Glutamatergic neuron (in vitro differentiated cells): ENCODE data around the gene ALPK3. TPM values are rescaled to one million over a fixed set of nuclear protein-coding genes. Genes with fewer than 3 reads are reported as not detected.

ENCODE experiments used
- DNase-seq: peaks from one replicate; pipeline ENCODE4 v3.0.0; 2022
- H3K27ac Mint-ChIP-seq: one replicate; pipeline ENCODE4 v1.8.0; 2020; ENCODE audit warnings: mild to moderate bottlenecking, mixed read lengths, inconsistent platforms; ENCODE audit not compliant: unreplicated experiment
- H3K27me3 Mint-ChIP-seq: one replicate; pipeline ENCODE4 v1.8.0; 2020; ENCODE audit warnings: mild to moderate bottlenecking, moderate library complexity, mixed read lengths, inconsistent platforms; ENCODE audit not compliant: unreplicated experiment
- H3K36me3 Mint-ChIP-seq: one replicate; pipeline ENCODE4 v1.8.0; 2020; ENCODE audit warnings: mild to moderate bottlenecking, mixed read lengths, inconsistent platforms; ENCODE audit not compliant: unreplicated experiment
- H3K4me1 Mint-ChIP-seq: one replicate; pipeline ENCODE4 v1.8.0; 2020; ENCODE audit warnings: mild to moderate bottlenecking, low read depth, mixed read lengths, inconsistent platforms; ENCODE audit not compliant: unreplicated experiment
- H3K4me3 Mint-ChIP-seq: one replicate; pipeline ENCODE4 v1.8.0; 2020; ENCODE audit warnings: mild to moderate bottlenecking, mixed read lengths, inconsistent platforms; ENCODE audit not compliant: unreplicated experiment
- H3K9me3 Mint-ChIP-seq: one replicate; pipeline ENCODE4 v1.8.0; 2020; ENCODE audit warnings: mild to moderate bottlenecking, moderate library complexity, mixed read lengths, inconsistent platforms; ENCODE audit not compliant: unreplicated experiment
- total RNA-seq: library from RNA; stranded (reverse); fragmentation: NEBNext Ultra II Directional; extraction: Animal tissue kit (Norgen Biotek cat#: 25700); gene quantifications from one replicate; pipeline ENCODE4 v1.2.1, GENCODE V29; 2021; ENCODE audit not compliant: unreplicated experiment
- TF ChIP-seq, protein P1 (sequence below): fragments of 200-600 bp; sonication (generic); IDR thresholded peaks from one replicate; pipeline ENCODE4 v1.5.0; 2021; ENCODE audit not compliant: partially characterized antibody, unreplicated experiment

ALPK3 gene
- total RNA-seq, 1 donor from 2014 or later, result 6.8 TPM

- no peak for DNase-seq
- H3K4me1 Mint-ChIP-seq, result peaks cover 4% of the 10 kb centered on the region
- H3K9me3 Mint-ChIP-seq, result peaks cover 2% of the 10 kb centered on the region
- peaks cover 4% of the 10 kb centered on the region for H3K27me3 Mint-ChIP-seq
- H3K27ac Mint-ChIP-seq, result no peak overlapping the region
- TF ChIP-seq, protein P1, sequence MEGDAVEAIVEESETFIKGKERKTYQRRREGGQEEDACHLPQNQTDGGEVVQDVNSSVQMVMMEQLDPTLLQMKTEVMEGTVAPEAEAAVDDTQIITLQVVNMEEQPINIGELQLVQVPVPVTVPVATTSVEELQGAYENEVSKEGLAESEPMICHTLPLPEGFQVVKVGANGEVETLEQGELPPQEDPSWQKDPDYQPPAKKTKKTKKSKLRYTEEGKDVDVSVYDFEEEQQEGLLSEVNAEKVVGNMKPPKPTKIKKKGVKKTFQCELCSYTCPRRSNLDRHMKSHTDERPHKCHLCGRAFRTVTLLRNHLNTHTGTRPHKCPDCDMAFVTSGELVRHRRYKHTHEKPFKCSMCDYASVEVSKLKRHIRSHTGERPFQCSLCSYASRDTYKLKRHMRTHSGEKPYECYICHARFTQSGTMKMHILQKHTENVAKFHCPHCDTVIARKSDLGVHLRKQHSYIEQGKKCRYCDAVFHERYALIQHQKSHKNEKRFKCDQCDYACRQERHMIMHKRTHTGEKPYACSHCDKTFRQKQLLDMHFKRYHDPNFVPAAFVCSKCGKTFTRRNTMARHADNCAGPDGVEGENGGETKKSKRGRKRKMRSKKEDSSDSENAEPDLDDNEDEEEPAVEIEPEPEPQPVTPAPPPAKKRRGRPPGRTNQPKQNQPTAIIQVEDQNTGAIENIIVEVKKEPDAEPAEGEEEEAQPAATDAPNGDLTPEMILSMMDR, result no peak
- H3K4me3 Mint-ChIP-seq, result no peak overlapping the region
- no peaks in the 10 kb centered on the region for H3K36me3 Mint-ChIP-seq
These were observed 40.4 kb downstream of the ALPK3 start for GRCh38 chr15:84857418-84858004.

- H3K27me3 Mint-ChIP-seq, result peaks cover 4% of the 10 kb centered on the region
- H3K36me3 Mint-ChIP-seq, result no peaks in the 10 kb centered on the region
- TF ChIP-seq, protein P1, result no peak
These were observed 41.1 kb downstream of the ALPK3 start for GRCh38 chr15:84858231-84858630.

GRCh38 chr15:84859144-84859543 is 42.0 kb downstream of the ALPK3 start:
- H3K27ac Mint-ChIP-seq, result no peak overlapping the region
- H3K9me3 Mint-ChIP-seq, result peaks cover 2% of the 10 kb centered on the region
- peaks cover 8% of the 10 kb centered on the region for H3K4me1 Mint-ChIP-seq
- no peak for DNase-seq
- H3K27me3 Mint-ChIP-seq, result peaks cover 4% of the 10 kb centered on the region
- no peaks in the 10 kb centered on the region for H3K36me3 Mint-ChIP-seq
- H3K4me3 Mint-ChIP-seq, result no peak overlapping the region
- TF ChIP-seq, protein P1, result no peak

More at GRCh38 chr15:84858231-84858630, 41.1 kb downstream of the ALPK3 start:
- Mint-ChIP-seq H3K4me3 (no peak overlapping the region), H3K9me3 (peaks cover 2% of the 10 kb centered on the region), H3K27ac (no peak overlapping the region), H3K4me1 (peaks cover 5% of the 10 kb centered on the region)
- no peak for DNase-seq

DNA sequence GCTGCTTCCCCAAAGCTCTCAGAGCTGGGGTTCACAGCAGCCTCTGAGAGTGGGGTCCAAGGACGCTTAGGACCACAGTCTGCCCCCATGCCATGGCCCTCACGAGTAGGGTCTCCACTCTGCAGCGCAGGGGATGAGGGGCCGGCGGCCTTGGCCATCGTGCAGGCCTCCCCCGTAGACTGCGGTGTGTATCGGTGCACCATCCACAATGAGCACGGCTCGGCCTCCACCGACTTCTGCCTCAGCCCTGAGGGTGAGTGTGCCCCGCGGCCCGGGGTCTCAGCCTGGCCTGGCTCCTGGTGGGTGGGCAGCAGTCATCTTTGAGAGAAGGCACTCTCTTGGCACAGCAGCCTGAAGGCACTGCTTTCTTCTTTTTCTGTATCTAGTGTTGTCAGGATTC is 42.5 kb downstream of the ALPK3 start:
- Mint-ChIP-seq H3K4me1 (peaks cover 13% of the 10 kb centered on the region), H3K27ac (no peak overlapping the region), H3K36me3 (no peaks in the 10 kb centered on the region), H3K9me3 (peaks cover 2% of the 10 kb centered on the region), H3K27me3 (peaks cover 4% of the 10 kb centered on the region), H3K4me3 (no peak overlapping the region)
- TF ChIP-seq, protein P1, result no peak
- DNase-seq, result no peak

- Mint-ChIP-seq H3K27ac (no peak overlapping the region), H3K36me3 (no peaks in the 10 kb centered on the region), H3K4me1 (peaks cover 11% of the 10 kb centered on the region)
These were observed 44.6 kb downstream of the ALPK3 start for GRCh38 chr15:84861781-84862180.

More at GRCh38 chr15:84861781-84862180, 44.6 kb downstream of the ALPK3 start:
- Mint-ChIP-seq H3K9me3 (peaks cover 3% of the 10 kb centered on the region), H3K27me3 (peaks cover 2% of the 10 kb centered on the region), H3K4me3 (no peak overlapping the region)
- TF ChIP-seq, protein P1, result no peak
- no peak for DNase-seq
